BLaER1 (cell line): ENCODE data around the gene PPP6R3.

Experiments used
- H3K27ac ChIP-seq: shearing (Covaris generic); formaldehyde crosslinking; 2 replicates; pipeline ENCODE4 v1.8.1; 2022
- H3K27me3 ChIP-seq: shearing (Covaris generic); formaldehyde crosslinking; 2 replicates; pipeline ENCODE4 v1.8.1; 2022
- H3K36me3 ChIP-seq: shearing (Covaris generic); formaldehyde crosslinking; 2 replicates; pipeline ENCODE4 v1.8.1; 2022
- H3K4me1 ChIP-seq: shearing (Covaris generic); formaldehyde crosslinking; 2 replicates; pipeline ENCODE4 v1.8.1; 2022
- H3K4me2 ChIP-seq: shearing (Covaris generic); formaldehyde crosslinking; 2 replicates; pipeline ENCODE4 v1.8.1; 2022
- H3K4me3 ChIP-seq: shearing (Covaris generic); formaldehyde crosslinking; 2 replicates; pipeline ENCODE4 v1.8.1; 2022
- H3K9ac ChIP-seq: shearing (Covaris generic); formaldehyde crosslinking; 2 replicates; pipeline ENCODE4 v1.8.1; 2022
- H3K9me3 ChIP-seq: shearing (Covaris generic); formaldehyde crosslinking; 2 replicates; pipeline ENCODE4 v1.8.1; 2022
- H4K20me1 ChIP-seq: shearing (Covaris generic); formaldehyde crosslinking; 2 replicates; pipeline ENCODE4 v1.8.1; 2022
- Cebpa-rat ChIP-seq: shearing (Covaris generic); IDR thresholded peaks from 2 replicates; pipeline ENCODE4 v1.8.1; 2022

PPP6R3 gene

DNA sequence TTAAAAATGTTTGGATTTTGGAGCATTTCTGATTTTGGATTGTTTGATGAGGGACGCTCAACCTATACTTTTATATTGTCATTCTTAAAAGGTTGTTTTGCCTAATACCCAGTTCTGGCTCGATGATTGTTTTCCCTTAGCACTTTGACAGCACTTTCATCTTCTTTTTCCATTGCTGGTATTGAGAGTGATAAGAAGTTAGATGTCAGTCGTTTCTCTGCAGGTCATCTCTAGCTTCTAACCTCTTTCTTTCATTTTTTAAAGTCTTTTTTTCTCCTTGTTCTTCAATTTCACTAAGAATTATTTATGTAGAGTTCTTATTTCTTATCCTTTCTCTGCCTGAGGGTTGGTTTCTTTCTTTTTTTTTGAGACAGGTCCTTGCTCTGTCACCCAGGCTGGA, 18.8 kb downstream of the PPP6R3 start:
- no peak for TF ChIP-seq Cebpa-rat
- Histone ChIP-seq H3K4me1 (no peaks in the 10 kb centered on the region), H3K4me2 (no peak overlapping the region), H3K9me3 (peaks cover 79% of the 10 kb centered on the region), H3K27ac (no peak overlapping the region), H3K27me3 (no peaks in the 10 kb centered on the region), H3K9ac (no peak overlapping the region), H3K4me3 (no peak overlapping the region), H4K20me1 (peaks cover 85% of the 10 kb centered on the region), H3K36me3 (peaks cover 74% of the 10 kb centered on the region)

DNA sequence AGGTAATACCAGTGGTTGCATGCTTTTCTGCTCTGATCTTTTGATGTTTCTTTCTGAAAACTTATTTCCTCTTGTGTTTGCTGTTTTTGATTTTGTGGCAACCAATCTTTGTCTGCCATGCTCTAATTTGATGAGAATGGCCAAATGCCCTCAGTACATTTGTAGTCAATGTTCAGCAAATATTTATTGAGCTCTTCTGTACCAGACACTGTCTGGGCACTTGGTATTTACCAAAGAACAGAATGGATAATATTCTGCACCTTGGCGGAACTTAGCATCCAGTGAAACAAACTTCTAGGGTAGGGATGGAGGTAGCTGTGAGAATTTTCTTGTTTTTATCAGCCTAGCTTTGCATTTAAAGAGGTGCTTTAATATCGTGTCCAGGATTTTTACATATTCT, 19.6 kb downstream of the PPP6R3 start:
- no peak overlapping the region for H3K9ac ChIP-seq
- no peak overlapping the region for H3K4me3 ChIP-seq
- no peak overlapping the region for H3K27ac ChIP-seq
- H3K4me1 ChIP-seq: no peaks in the 10 kb centered on the region
- H3K36me3 ChIP-seq: peaks cover 72% of the 10 kb centered on the region
- no peaks in the 10 kb centered on the region for H3K27me3 ChIP-seq
- H4K20me1 ChIP-seq: peaks cover 88% of the 10 kb centered on the region
- no peak for TF ChIP-seq Cebpa-rat
- peaks cover 78% of the 10 kb centered on the region for H3K9me3 ChIP-seq
- no peak overlapping the region for H3K4me2 ChIP-seq

DNA sequence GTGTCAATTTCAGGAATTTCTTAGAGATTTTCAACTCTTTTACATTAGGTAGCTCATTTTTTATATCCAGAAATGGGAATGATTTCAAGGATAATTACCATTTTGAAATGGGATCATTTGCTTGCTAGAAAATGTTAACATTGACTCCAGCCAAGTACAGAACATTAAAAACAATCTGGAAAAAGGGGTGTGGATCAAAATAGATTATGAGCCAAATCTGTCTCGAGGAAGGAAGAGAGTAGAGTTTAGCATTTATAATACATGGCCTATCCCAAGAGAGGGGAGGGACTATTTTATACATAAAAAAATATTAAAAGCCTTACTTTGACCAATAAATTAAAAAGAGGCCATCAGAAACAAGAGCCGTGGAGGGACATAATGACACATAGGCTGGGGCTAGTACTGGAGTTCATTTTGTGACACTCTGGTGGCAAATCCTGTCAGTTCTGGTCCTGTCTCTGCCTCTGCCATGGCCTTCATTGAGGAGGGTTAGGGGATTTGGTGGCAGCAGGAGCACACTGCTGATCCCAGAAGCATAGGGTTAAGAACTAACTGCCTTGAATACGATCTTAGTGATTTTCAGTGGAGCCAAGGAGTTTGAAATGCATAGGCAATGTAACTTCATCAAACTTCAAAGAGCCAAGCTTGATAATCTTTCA, 20.4 kb downstream of the PPP6R3 start:
- Histone ChIP-seq H4K20me1 (peaks cover 96% of the 10 kb centered on the region), H3K9ac (no peak overlapping the region), H3K27me3 (no peaks in the 10 kb centered on the region), H3K4me3 (no peak overlapping the region), H3K36me3 (peaks cover 73% of the 10 kb centered on the region), H3K4me1 (no peaks in the 10 kb centered on the region), H3K27ac (no peak overlapping the region), H3K9me3 (peaks cover 76% of the 10 kb centered on the region), H3K4me2 (no peak overlapping the region)
- TF ChIP-seq Cebpa-rat: no peak

- Histone ChIP-seq H3K9me3 (peaks cover 72% of the 10 kb centered on the region), H3K27ac (no peak overlapping the region), H3K9ac (no peak overlapping the region), H3K27me3 (no peaks in the 10 kb centered on the region), H3K4me2 (no peak overlapping the region), H4K20me1 (peaks cover 100% of the 10 kb centered on the region), H3K36me3 (peaks cover 68% of the 10 kb centered on the region), H3K4me1 (no peaks in the 10 kb centered on the region), H3K4me3 (no peak overlapping the region)
- TF ChIP-seq Cebpa-rat: no peak
These were observed 21.2 kb downstream of the PPP6R3 start for GRCh38 chr11:68481579-68482240.

DNA sequence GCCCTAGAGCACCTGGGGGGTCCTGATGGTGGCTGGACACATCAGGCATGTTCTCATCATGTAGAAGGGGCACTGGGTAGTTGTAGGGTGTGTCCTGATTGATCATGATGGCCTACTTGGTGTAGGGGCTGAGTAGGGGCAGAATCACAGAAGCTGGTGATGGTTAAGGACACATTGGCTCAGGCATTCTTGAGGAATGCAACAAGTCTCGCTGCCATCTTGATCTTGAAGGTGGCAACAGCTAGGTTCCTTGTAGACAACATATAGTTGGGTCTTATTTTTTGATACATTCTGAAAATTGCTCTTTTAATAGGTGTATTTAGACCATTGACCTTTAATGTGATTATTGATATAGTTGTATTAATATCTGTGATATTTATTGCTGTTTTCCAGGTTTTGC, 28.1 kb downstream of the PPP6R3 start:
- Histone ChIP-seq H3K36me3 (peaks cover 52% of the 10 kb centered on the region), H3K4me1 (no peaks in the 10 kb centered on the region; the same call in 1 of the 2 replicates), H3K27me3 (no peaks in the 10 kb centered on the region), H4K20me1 (peaks cover 100% of the 10 kb centered on the region), H3K9me3 (peaks cover 36% of the 10 kb centered on the region), H3K4me2 (no peak overlapping the region), H3K4me3 (no peak overlapping the region), H3K9ac (no peak overlapping the region), H3K27ac (no peak overlapping the region)
- no peak for TF ChIP-seq Cebpa-rat

- Histone ChIP-seq H3K27ac (no peak overlapping the region), H3K4me2 (peak overlapping the region; percentile 14; the same call in 1 of the 2 replicates), H3K9me3 (peaks cover 17% of the 10 kb centered on the region), H4K20me1 (peaks cover 100% of the 10 kb centered on the region), H3K4me3 (no peak overlapping the region), H3K4me1 (peaks cover 61% of the 10 kb centered on the region), H3K9ac (no peak overlapping the region), H3K36me3 (peaks cover 32% of the 10 kb centered on the region), H3K27me3 (no peaks in the 10 kb centered on the region)
- no peak for TF ChIP-seq Cebpa-rat
These were observed 34.7 kb downstream of the PPP6R3 start for GRCh38 chr11:68495220-68495729.

- no peak overlapping the region for H3K9ac ChIP-seq
- peaks cover 100% of the 10 kb centered on the region for H4K20me1 ChIP-seq
- no peak overlapping the region for H3K27ac ChIP-seq
- peaks cover 30% of the 10 kb centered on the region for H3K36me3 ChIP-seq
- H3K4me1 ChIP-seq: peaks cover 67% of the 10 kb centered on the region
- H3K4me3 ChIP-seq: no peak overlapping the region
- H3K4me2 ChIP-seq: peak overlapping the region; percentile 14; the same call in 1 of the 2 replicates
- no peak for TF ChIP-seq Cebpa-rat
- H3K9me3 ChIP-seq: peaks cover 17% of the 10 kb centered on the region
- H3K27me3 ChIP-seq: no peaks in the 10 kb centered on the region
These were observed 35.3 kb downstream of the PPP6R3 start for GRCh38 chr11:68495872-68496271.

GRCh38 chr11:68497761-68498160, 37.2 kb downstream of the PPP6R3 start:
- H4K20me1 ChIP-seq: peaks cover 100% of the 10 kb centered on the region
- no peaks in the 10 kb centered on the region for H3K27me3 ChIP-seq
- no peak for TF ChIP-seq Cebpa-rat
- H3K4me1 ChIP-seq: peaks cover 85% of the 10 kb centered on the region
- peaks cover 16% of the 10 kb centered on the region; the same call in 1 of the 2 replicates for H3K36me3 ChIP-seq
- peak overlapping the region; percentile 52 for H3K4me2 ChIP-seq
- peaks cover 8% of the 10 kb centered on the region for H3K9me3 ChIP-seq
- no peak overlapping the region for H3K9ac ChIP-seq
- H3K27ac ChIP-seq: no peak overlapping the region
- H3K4me3 ChIP-seq: no peak overlapping the region

- no peak for TF ChIP-seq Cebpa-rat
- H3K4me3 ChIP-seq: no peak overlapping the region
- peaks cover 8% of the 10 kb centered on the region for H3K9me3 ChIP-seq
- H3K27me3 ChIP-seq: no peaks in the 10 kb centered on the region
- peaks cover 100% of the 10 kb centered on the region for H4K20me1 ChIP-seq
- H3K4me2 ChIP-seq: peak overlapping the region; percentile 52
- H3K9ac ChIP-seq: no peak overlapping the region
- H3K36me3 ChIP-seq: peaks cover 12% of the 10 kb centered on the region; the same call in 1 of the 2 replicates
- no peak overlapping the region for H3K27ac ChIP-seq
- H3K4me1 ChIP-seq: peaks cover 91% of the 10 kb centered on the region
These were observed 37.8 kb downstream of the PPP6R3 start for GRCh38 chr11:68498321-68498720.
